GM10266 (cell line): Measurements from ENCODE around the gene HES4.
"Not testable (repeated sequence)": the region's sequence is repeated elsewhere in the genome, so short reads cannot be mapped to it uniquely, and the experiment has no call there.

ENCODE experiments used
- DNase-seq: peaks from one replicate; pipeline ENCODE4 v3.0.0; 2012; ENCODE audit errors: extremely low spot score
- CTCF ChIP-seq: IDR thresholded peaks from 2 replicates; pipeline ENCODE4 v1.5.1; 2012; ENCODE audit warnings: mild to moderate bottlenecking, low read depth; ENCODE audit not compliant: control insufficient read depth, insufficient read depth; ENCODE audit errors: missing control alignments

Gene HES4

GRCh38 chr1:1021010-1021919, 21.4 kb upstream of the HES4 start:
- no peak for TF ChIP-seq CTCF

GRCh38 chr1:1020415-1021009, 20.6 kb upstream of the HES4 start:
- no peak for DNase-seq
- no peak for TF ChIP-seq CTCF

More at GRCh38 chr1:1021010-1021919, 21.4 kb upstream of the HES4 start:
- no peak for DNase-seq

- TF ChIP-seq CTCF = no peak
- DNase-seq = peak; percentile 85
Measured at GRCh38 chr1:1020000-1020404, 20.1 kb upstream of the HES4 start, which contains the start of gene AGRN. AGRN (plus strand) TSS chr1:1020120; CDS start chr1:1020173, 53 bp downstream.

GRCh38 chr1:1019122-1019999, 19.5 kb upstream of the HES4 start:
- TF ChIP-seq CTCF = peak; percentile 71
- DNase-seq = peak; percentile 99

GRCh38 chr1:1018321-1018685, 18.4 kb upstream of the HES4 start:
- not testable (repeated sequence) for DNase-seq

- not testable (repeated sequence) for DNase-seq
Measured at GRCh38 chr1:1017397-1018320, 17.8 kb upstream of the HES4 start.

GRCh38 chr1:1014799-1015681, 15.1 kb upstream of the HES4 start:
- no peak for DNase-seq
- TF ChIP-seq CTCF = peak; percentile 43
